ENCODE results near the gene ASPN.

ASPN gene

DNA sequence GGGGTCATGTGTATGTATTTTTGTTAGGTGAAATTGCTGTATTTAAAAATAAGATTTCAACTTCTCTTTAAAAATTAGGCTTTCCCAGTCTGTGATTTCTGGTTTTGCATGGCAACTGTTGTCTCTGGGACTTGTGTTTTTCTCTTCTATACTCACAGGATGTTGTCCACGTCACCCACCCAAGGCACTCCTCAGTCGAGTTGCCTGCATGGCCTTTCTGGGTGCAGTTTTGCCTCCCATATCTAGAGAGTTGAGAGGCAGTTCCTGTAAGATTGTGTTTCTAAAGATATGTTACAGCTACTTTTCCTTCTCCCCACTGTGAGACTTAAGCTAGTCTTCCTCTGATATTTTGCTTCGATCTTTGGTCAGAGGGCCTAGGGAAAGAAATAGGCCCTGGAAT is 2.3 kb upstream of the ASPN start:
- ChIA-PET POLR2A (no interaction called here), CTCF (no interaction called here)
- no peak for DNase-seq (ENCODE audit: extremely low spot score)
- TF ChIP-seq HDGF (IDR thresholded peaks at IDR 0.05; ENCODE audit: borderline replicate concordance), result no peak
- TF ChIP-seq CTBP1 (IDR thresholded peaks at IDR 0.05; ENCODE audit: borderline replicate concordance), result no peak
- no peak for TF ChIP-seq TARDBP (IDR thresholded peaks at IDR 0.05)
- TF ChIP-seq L3MBTL2 (conservative IDR thresholded peaks at IDR 0.05), result no peak
- TF ChIP-seq, protein P1, sequence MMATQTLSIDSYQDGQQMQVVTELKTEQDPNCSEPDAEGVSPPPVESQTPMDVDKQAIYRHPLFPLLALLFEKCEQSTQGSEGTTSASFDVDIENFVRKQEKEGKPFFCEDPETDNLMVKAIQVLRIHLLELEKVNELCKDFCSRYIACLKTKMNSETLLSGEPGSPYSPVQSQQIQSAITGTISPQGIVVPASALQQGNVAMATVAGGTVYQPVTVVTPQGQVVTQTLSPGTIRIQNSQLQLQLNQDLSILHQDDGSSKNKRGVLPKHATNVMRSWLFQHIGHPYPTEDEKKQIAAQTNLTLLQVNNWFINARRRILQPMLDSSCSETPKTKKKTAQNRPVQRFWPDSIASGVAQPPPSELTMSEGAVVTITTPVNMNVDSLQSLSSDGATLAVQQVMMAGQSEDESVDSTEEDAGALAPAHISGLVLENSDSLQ (IDR thresholded peaks at IDR 0.05), result no peak
- no peak for TF ChIP-seq FOXM1 (IDR thresholded peaks at IDR 0.05; ENCODE audit: borderline replicate concordance)
- TF ChIP-seq NFRKB (IDR thresholded peaks at IDR 0.05), result no peak
- no peak for TF ChIP-seq LEF1 (IDR thresholded peaks at IDR 0.05; ENCODE audit: borderline replicate concordance)
- TF ChIP-seq ZNF384 (IDR thresholded peaks at IDR 0.05), result no peak
- no peak for TF ChIP-seq SP1 (IDR thresholded peaks at IDR 0.05)
- no peak for TF ChIP-seq ELF4 (IDR thresholded peaks at IDR 0.05)
- TF ChIP-seq FOXK2 (IDR thresholded peaks at IDR 0.05), result no peak
- no peak for TF ChIP-seq ARNT (IDR thresholded peaks at IDR 0.05)
- no peak for TF ChIP-seq SUZ12 (IDR thresholded peaks at IDR 0.05)
- TF ChIP-seq BHLHE40 (IDR thresholded peaks at IDR 0.05; ENCODE audit: borderline replicate concordance), result no peak
- no peak for TF ChIP-seq FOXA1 (IDR thresholded peaks at IDR 0.05)

DNA sequence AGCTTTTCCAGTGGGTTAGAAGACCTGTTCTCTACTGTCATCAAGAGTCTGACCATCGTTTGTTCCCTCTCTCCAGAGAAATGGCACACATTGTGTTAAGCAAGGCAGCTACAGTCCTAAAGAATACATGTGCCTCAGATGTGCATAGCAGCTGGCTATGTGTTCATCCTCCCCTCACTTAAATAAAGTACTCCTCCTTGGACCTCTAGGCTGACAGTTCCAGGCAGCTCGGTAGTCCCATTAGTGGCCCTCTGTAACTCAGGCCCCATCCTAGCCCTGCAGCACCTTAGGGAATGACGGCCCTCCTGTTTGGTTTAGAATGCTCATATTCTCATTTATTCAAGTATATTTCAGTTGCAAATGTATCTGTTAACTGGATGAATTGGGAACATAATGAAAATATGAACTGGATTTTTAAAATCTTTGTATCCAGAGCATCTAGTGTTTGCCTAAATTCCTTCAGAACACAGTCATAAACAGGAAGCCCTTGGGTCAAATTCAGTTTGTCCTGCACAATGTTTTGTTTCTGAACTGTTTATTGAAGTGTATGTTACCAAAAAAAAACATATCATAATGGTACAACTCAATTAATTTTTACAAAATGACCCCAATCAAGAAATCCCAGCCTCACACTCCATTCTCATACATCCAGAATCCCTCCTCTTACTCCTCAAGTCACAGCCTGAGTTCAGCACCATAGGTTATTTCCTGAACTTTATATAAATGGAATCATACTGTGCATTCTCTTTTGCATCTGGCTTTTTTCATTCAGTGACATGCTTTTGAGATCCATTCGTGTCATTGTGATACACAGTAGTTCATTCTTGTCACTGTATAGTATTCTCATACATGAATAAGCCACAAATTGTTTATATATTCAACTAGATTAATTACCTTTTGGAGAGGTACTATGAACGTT is 1.6 kb upstream of the ASPN start:
- DNase-seq (ENCODE audit: extremely low spot score), result no peak
- POLR2A ChIA-PET, result no interaction called here
- TF ChIP-seq HDGF (IDR thresholded peaks at IDR 0.05; ENCODE audit: borderline replicate concordance), result no peak
- no peak for TF ChIP-seq BHLHE40 (IDR thresholded peaks at IDR 0.05; ENCODE audit: borderline replicate concordance)
- no peak for TF ChIP-seq FOXA1 (IDR thresholded peaks at IDR 0.05)
- no peak for TF ChIP-seq FOXK2 (IDR thresholded peaks at IDR 0.05)
- no peak for TF ChIP-seq CTBP1 (IDR thresholded peaks at IDR 0.05; ENCODE audit: borderline replicate concordance)
- no peak for TF ChIP-seq ELF4 (IDR thresholded peaks at IDR 0.05)
- no peak for TF ChIP-seq TARDBP (IDR thresholded peaks at IDR 0.05)
- no peak for TF ChIP-seq SP1 (IDR thresholded peaks at IDR 0.05)
- TF ChIP-seq LEF1 (IDR thresholded peaks at IDR 0.05; ENCODE audit: borderline replicate concordance), result no peak
- no peak for TF ChIP-seq ARNT (IDR thresholded peaks at IDR 0.05)
- TF ChIP-seq ZNF384 (IDR thresholded peaks at IDR 0.05), result no peak
- no peak for TF ChIP-seq FOXM1 (IDR thresholded peaks at IDR 0.05; ENCODE audit: borderline replicate concordance)
- TF ChIP-seq L3MBTL2 (conservative IDR thresholded peaks at IDR 0.05), result no peak
- TF ChIP-seq SUZ12 (IDR thresholded peaks at IDR 0.05), result no peak
- TF ChIP-seq, protein P1 (IDR thresholded peaks at IDR 0.05), result no peak
- no peak for TF ChIP-seq NFRKB (IDR thresholded peaks at IDR 0.05)
- CTCF ChIA-PET, result no interaction called here

DNA sequence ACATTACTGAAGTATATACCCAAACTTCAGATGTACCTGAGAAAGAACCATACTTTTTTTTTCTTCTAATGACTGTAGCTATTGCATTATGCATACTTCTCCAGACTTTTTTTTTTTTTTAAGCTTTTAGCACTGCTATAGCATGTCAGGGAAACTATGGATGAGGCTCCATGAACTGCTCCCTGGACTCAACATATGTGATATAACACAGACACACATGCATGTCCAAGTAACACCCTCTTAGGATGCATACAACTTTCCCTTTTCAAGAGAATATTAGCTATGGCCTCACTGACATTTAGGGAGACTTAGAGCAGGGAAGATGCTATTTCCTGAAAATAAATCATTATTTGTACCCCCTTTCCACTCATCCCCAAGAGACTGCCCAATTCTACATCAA is 499 bp upstream of the ASPN start:
- POLR2A ChIA-PET, result no interaction called here
- CTCF ChIA-PET, result no interaction called here
- DNase-seq (ENCODE audit: extremely low spot score), result no peak
- no peak for TF ChIP-seq FOXA1 (IDR thresholded peaks at IDR 0.05)
- TF ChIP-seq L3MBTL2 (conservative IDR thresholded peaks at IDR 0.05), result no peak
- TF ChIP-seq TARDBP (IDR thresholded peaks at IDR 0.05), result no peak
- TF ChIP-seq FOXM1 (IDR thresholded peaks at IDR 0.05; ENCODE audit: borderline replicate concordance), result no peak
- TF ChIP-seq LEF1 (IDR thresholded peaks at IDR 0.05; ENCODE audit: borderline replicate concordance), result no peak
- TF ChIP-seq ELF4 (IDR thresholded peaks at IDR 0.05), result no peak
- TF ChIP-seq HDGF (IDR thresholded peaks at IDR 0.05; ENCODE audit: borderline replicate concordance), result no peak
- TF ChIP-seq FOXK2 (IDR thresholded peaks at IDR 0.05), result no peak
- no peak for TF ChIP-seq NFRKB (IDR thresholded peaks at IDR 0.05)
- no peak for TF ChIP-seq ARNT (IDR thresholded peaks at IDR 0.05)
- TF ChIP-seq CTBP1 (IDR thresholded peaks at IDR 0.05; ENCODE audit: borderline replicate concordance), result no peak
- no peak for TF ChIP-seq ZNF384 (IDR thresholded peaks at IDR 0.05)
- no peak for TF ChIP-seq BHLHE40 (IDR thresholded peaks at IDR 0.05; ENCODE audit: borderline replicate concordance)
- TF ChIP-seq SUZ12 (IDR thresholded peaks at IDR 0.05), result no peak
- no peak for TF ChIP-seq SP1 (IDR thresholded peaks at IDR 0.05)
- TF ChIP-seq, protein P1 (IDR thresholded peaks at IDR 0.05), result no peak

DNA sequence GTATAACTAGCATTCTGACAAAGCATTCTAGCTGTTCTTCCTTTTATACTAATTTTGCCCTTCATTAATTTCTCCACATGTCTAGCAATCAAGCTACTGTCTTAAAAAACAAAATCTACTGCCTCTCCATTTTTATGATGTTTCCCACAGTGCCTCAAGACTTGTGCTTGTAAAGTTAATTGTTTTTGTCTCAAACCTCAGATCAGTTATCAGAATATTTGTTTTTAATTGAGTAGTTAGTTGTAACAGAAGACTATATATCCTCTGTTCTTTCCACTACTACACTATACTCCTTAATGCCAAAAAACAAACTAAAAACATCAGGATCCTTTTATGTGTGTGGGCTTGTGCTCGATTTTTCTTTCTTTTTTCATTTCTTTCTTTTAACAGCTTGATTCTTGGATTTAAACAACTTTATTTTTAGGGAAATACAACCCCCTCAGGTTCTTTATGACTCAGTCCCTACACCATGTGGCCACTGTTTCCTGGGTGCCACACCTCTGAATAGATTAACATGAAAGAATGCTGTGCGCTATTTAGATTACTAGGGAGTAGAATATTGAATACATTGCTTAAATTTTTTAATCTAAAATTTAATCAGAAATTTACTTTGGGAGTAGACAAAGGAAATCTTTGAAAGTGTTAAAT is 1.2 kb downstream of the ASPN start:
- ChIA-PET CTCF (no interaction called here), POLR2A (no interaction called here)
- no peak for DNase-seq (ENCODE audit: extremely low spot score)
- TF ChIP-seq ARNT (IDR thresholded peaks at IDR 0.05) (0 out of 2 replicates have a peak, but pooled peaks have one; percentile 27), TARDBP (IDR thresholded peaks at IDR 0.05) (no peak)
- TF ChIP-seq, protein P1 (IDR thresholded peaks at IDR 0.05), result peak; percentile 48; the same call in 1 of the 2 replicates

DNA sequence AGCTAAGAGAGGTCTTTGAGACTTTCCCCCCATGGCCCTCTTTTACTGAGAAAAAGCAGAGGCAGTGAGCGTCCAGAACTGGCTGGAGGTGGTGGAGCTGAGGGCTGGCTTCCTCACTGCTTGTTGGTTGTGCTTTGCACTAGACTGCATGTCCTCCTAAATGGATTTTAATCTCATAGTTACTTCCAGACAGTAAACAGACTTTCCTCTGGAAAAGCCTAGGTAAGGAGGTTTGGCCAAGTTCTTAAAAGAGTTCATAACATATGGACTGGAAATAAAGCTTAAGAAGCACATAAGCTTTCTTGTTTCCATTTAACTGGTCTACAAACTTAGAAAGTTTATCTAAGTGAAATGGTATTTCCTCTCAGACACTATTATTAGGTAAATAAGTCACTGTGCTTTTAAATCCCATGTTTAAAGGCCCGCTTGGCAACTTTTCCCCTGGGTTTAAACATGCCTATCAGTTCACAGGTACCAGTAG is 2.0 kb downstream of the ASPN start:
- ChIA-PET CTCF (no interaction called here), POLR2A (no interaction called here)
- no peak for TF ChIP-seq LEF1 (IDR thresholded peaks at IDR 0.05; ENCODE audit: borderline replicate concordance)
- TF ChIP-seq L3MBTL2 (conservative IDR thresholded peaks at IDR 0.05), result no peak
- no peak for TF ChIP-seq HDGF (IDR thresholded peaks at IDR 0.05; ENCODE audit: borderline replicate concordance)
- no peak for DNase-seq (ENCODE audit: extremely low spot score)
